H1 (cell line): ENCODE results near the gene ZNF746. TPM values are rescaled to one million over a fixed set of nuclear protein-coding genes. Genes with fewer than 3 reads are reported as not detected.

Experiments used
- HDAC6 ChIP-seq: IDR thresholded peaks from one replicate; pipeline ENCODE4 v1.7.1; 2012; ENCODE audit warnings: low read depth, mild to moderate bottlenecking, inconsistent platforms, low read length, moderate library complexity
- RAD21 ChIP-seq, 2 experiments: IDR thresholded peaks in 1 of 2; conservative IDR thresholded peaks in 1 of 2; 2 replicates each; pipeline ENCODE4 v1.6.1; 2011; ENCODE audit warnings: low read depth in 2 of 2, low read length in 2 of 2, improper control_type of control experiment in 1 of 2, inconsistent platforms in 1 of 2, mild to moderate bottlenecking in 1 of 2, moderate library complexity in 1 of 2
- SP2 ChIP-seq: IDR thresholded peaks from 2 replicates; pipeline ENCODE4 v1.6.1; 2012; ENCODE audit warnings: mild to moderate bottlenecking, low read length, inconsistent platforms
- YY1 ChIP-seq: IDR thresholded peaks from 2 replicates; pipeline ENCODE4 v1.6.1; 2011; ENCODE audit warnings: low read depth, mild to moderate bottlenecking, low read length
- polyA plus RNA-seq, 7 experiments: library from polyadenylated mRNA; depleted of rRNA in 3 of 7; stranded (reverse) in 5 of 7; unstranded in 2 of 7; fragments of >200 nt in 5 of 7; fragments of 200-250 nt in 2 of 7; gene quantifications; 1 replicate in 5 of 7; 2 replicates in 1 of 7; 4 replicates in 1 of 7; pipeline versions ENCODE4 v1.2.1 to v1.2.3, GENCODE V29; 2011 to 2013; ENCODE audit warnings: missing spikeins in 2 of 7, mixed read lengths in 2 of 7
- total RNA-seq: library from RNA; stranded (reverse); fragmentation: NEBNext Ultra II Directional; extraction: Animal tissue kit (Norgen Biotek cat#: 25700); gene quantifications from 2 replicates; pipeline ENCODE4 v1.2.1, GENCODE V29; 2021

Gene ZNF746
- total and polyA plus RNA-seq, 2 of the 8 experiments (the other 6 are each of a cell fraction or from before 2014, with no cell fraction given) = 7.5 to 15.6 TPM

DNA sequence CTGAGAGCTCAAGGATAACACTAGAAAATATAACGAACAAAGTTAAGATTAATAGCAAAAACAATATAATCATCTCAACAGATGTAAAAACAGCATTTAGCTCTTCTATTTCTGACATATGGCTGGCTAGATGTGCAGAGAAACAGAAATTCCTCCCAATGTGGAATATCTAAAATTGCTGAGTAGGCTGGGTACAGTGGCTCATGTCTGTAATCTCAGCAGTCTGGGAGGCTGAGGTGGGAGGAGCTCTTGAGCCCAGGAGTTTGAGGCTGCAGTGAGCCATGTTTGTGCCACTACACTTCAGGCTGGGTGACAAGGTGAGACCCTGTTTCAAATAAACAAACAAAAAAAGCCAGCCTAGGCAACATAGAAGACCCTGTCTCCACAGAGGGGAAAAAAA, 18.0 kb downstream of the ZNF746 start (continued):
- TF ChIP-seq RAD21 (IDR thresholded peaks at IDR 0.05 in 1 of 2, conservative IDR thresholded peaks at IDR 0.05 in 1 of 2; ENCODE audit: low read depth in 2 of 2, low read length in 2 of 2) (no peak), SP2 (no peak), YY1 (no peak), HDAC6 (no peak)
